ENCODE measurements around the gene RSRC1.
"Not testable (repeated sequence)": the region's sequence is repeated elsewhere in the genome, so short reads cannot be mapped to it uniquely, and the experiment has no call there.

RSRC1 gene

GRCh38 chr3:158134363-158134762, 24.5 kb downstream of the RSRC1 start:
- no peak for DNase-seq

GRCh38 chr3:158140396-158140795, 30.5 kb downstream of the RSRC1 start:
- DNase-seq = no peak

- DNase-seq = no peak
Measured at GRCh38 chr3:158148218-158148617, 38.3 kb downstream of the RSRC1 start.

GRCh38 chr3:158152186-158152585, 42.3 kb downstream of the RSRC1 start:
- DNase-seq = no peak

GRCh38 chr3:158158969-158159368, 49.1 kb downstream of the RSRC1 start:
- no peak for DNase-seq

- DNase-seq = no peak
Measured at GRCh38 chr3:158159714-158160113, 49.8 kb downstream of the RSRC1 start.

GRCh38 chr3:158160958-158161357, 51.1 kb downstream of the RSRC1 start:
- DNase-seq = peak; percentile 16

GRCh38 chr3:158165141-158165655, 55.3 kb downstream of the RSRC1 start:
- no peak for DNase-seq

- DNase-seq = no peak
Measured at GRCh38 chr3:158165730-158166129, 55.8 kb downstream of the RSRC1 start.

GRCh38 chr3:158166223-158166622, 56.3 kb downstream of the RSRC1 start:
- DNase-seq = no peak

GRCh38 chr3:158167737-158168557, 58.1 kb downstream of the RSRC1 start:
- peak; percentile 40 for DNase-seq

- DNase-seq = no peak
Measured at GRCh38 chr3:158169091-158169491, 59.2 kb downstream of the RSRC1 start.

GRCh38 chr3:158181096-158181495, 71.2 kb downstream of the RSRC1 start:
- DNase-seq = no peak

GRCh38 chr3:158185711-158186110, 75.8 kb downstream of the RSRC1 start:
- DNase-seq = no peak

GRCh38 chr3:158200955-158201354, 91.1 kb downstream of the RSRC1 start:
- no peak for DNase-seq

- no peak for DNase-seq
Measured at GRCh38 chr3:158205324-158205723, 95.4 kb downstream of the RSRC1 start.

GRCh38 chr3:158205994-158206393, 96.1 kb downstream of the RSRC1 start:
- no peak for DNase-seq

GRCh38 chr3:158210067-158210466, 100.2 kb downstream of the RSRC1 start:
- no peak for DNase-seq

- no peak for DNase-seq
Measured at GRCh38 chr3:158213461-158213860, 103.6 kb downstream of the RSRC1 start.

- no peak for DNase-seq
Measured at GRCh38 chr3:158217992-158218391, 108.1 kb downstream of the RSRC1 start.

- DNase-seq = no peak
Measured at GRCh38 chr3:158220575-158220974, 110.7 kb downstream of the RSRC1 start.

- no peak for DNase-seq
Measured at GRCh38 chr3:158221426-158221825, 111.5 kb downstream of the RSRC1 start.

GRCh38 chr3:158226429-158226828, 116.5 kb downstream of the RSRC1 start:
- DNase-seq = no peak

GRCh38 chr3:158228942-158229341, 119.1 kb downstream of the RSRC1 start:
- not testable (repeated sequence) for DNase-seq

- no peak for DNase-seq
Measured at GRCh38 chr3:158233791-158234190, 123.9 kb downstream of the RSRC1 start.
